Stimulated activated CD8-positive, alpha-beta memory T cell treated with anti-CD3 and anti-CD28 coated beads, Interleukin-12 subunit alpha, Interleukin-12 subunit beta, amount 100 ng/mL, for 1 hour (primary cell): ENCODE data around the gene ARID5B.

Experiments used
- DNase-seq: peaks from one replicate; pipeline ENCODE4 v3.0.0-alpha.2; 2020; ENCODE audit warnings: low read depth

ARID5B gene

DNA sequence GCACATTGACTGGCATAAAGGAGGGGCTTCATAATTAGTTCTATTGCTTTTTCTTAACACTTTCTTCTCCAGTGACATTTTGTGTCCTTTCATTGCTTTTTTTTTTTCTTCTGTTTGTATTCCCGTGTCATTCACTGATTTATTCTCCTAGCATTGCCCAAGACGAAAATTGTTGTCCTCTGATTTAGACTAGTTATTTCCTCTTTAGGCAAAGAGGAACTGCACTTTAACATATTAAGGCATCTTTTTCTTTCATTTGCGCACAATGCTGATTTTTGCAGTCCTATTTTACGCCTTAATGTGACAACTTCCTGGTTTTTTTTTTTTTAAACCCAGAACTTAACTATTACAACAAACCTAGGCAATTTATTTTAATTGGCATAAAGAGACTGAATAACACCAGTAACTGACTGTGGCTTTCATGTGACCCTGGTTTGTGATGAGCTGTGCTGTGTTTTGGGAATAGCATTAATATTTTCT lies 39.7 kb downstream of the ARID5B start:
- DNase-seq: no peak

DNA sequence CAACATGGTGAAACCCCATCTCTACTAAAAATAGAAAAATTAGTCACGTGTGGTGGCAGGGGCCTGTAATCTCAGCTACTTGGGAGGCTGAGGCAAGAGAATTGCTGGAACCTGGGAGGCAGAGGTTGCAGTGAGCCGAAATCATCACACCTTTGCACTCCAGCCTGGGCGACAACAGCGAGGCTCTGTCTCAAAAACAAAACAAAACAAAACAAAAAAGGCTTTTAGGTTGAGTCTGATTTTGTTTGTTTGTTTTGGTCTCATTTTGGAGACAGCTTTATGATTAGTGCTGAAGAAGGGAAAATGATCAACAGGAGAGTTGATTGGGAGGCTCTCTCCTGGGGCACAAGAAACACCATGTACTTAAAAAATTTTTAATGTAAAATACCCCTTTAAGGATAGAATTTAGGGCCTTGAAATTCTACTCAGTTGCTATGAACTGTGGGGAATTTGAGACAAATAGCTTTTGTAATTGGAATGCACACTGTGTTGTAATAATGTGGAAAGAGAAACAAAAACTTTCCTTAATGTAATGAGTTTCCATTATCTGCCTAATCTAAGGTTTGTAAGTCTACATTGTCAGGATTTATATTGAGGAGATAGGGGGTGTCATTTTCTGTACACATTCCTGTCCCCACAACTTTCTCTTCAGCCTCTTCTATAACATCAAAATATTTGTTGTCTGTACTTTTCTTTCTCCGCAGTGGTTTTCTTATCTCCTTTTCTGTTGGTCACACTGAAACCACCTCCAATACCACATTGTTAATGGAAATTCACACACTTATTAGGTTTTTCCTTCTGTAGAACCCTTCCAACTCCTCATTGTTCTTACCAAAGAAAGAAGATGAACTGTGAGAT lies 41.3 kb downstream of the ARID5B start:
- DNase-seq: no peak

DNA sequence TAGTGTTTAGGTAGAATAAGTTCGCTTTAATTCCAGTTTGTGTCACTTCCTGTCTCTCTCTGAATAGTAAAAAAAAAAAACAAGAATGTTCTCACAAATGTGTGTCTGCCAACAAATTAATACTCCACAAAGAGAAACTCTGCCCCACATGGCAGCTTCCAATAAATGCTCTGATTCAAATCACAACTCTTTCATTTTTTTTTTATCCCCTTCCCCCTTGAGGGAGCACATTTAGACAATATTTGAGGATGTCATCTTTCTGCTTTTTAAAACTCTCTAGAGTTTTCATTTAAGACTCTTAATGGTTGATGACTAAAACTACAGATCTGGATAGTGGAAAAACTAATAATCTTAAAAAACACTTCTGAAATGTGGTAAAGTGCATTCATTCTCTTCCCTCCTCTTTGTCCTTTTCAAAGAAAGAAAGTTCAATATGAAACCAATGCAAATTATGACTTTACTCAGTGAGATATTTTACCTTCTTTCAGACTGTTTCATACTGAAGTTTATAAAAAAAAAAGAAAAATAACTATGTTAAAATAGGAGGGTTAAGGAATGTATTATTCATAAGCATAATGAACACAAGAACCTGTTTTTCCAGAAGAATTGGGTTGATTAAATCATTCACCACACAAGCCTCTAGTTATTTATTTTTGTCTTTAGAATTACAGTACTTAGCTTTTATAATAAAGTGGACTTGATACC lies 42.3 kb downstream of the ARID5B start:
- no peak for DNase-seq

DNA sequence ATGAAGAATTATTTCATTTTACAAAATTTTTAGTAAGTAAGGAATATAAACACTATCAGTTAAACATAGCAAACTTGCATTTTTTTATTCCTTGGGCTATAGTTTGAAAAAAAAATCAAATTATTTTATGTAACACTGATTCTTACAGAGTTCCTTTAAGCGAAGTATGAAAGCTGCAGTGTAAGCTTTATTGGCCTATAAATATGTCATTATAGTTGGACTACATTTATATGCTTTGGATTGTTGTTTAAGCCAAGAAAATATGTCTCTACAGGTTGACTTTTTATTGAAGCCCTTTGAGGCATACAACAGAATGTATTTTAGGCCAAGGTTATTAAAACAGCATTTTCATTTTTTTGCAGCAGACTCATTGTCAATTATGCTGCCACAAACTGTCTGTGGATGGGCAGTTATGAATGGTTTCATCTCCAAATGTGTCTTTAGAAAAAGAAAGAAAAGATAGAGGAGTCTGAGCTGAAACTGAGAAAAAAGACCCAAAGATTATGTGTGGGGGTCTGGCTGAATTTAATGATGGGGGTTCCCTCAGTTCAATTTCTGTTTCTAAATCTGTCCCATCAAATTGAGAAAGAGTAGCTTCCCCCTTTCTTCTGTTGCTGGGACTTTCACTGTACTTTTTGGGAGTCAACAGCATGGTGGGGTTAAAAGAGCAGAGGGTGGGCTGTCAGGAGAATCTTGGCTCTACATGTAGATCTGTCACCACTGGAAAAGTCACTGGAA lies 43.1 kb downstream of the ARID5B start:
- no peak for DNase-seq

DNA sequence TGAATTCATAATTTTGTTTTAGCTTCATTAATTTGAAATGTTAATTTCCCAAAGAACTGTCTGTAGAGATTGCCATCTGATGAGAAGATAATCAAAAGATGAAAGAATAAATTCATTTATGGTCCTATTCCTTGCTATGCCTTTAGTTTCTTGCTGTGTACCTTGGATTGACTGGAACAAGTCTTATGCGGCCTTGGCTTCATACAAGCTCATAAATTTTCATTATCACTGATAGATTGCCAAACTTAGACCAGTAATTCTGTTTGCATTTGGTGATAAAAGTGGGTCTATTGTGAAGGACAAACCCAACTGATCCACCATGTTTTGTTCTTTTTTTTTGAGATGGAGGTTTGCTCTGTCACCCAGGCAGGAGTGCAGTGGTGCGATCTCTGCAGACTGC lies 48.2 kb downstream of the ARID5B start:
- no peak for DNase-seq

DNA sequence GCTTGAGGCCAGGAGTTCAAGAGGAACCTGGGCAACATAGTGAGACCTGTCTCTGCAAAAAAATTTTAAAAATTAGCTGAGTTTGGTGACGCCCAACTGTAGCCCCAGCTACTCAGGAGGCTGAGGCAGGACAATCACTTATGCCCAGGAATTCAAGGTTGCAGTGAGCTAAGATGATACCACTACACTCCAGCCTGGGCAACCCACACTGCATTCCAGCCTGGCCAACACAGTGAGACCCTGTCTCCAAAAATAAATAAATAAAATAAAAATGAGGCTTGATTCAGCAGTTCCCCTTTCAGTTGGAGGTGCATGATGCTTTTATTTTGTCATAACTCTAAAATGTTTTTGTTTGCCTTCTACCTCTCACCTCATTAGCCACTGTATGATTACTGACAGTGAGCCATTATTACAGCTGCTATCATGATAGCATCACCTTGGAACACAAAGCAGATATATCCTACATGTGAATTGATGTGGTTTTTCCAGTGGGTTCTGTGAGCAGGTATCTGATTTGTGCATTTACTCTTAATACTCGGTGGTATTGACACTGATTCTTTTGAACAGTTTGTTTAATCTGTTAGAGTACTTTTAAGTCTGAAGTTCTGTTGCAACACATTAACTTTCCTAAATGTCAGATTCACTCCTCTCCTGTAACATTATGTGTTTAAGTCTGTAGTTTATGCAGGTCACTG lies 49.1 kb downstream of the ARID5B start:
- no peak for DNase-seq

DNA sequence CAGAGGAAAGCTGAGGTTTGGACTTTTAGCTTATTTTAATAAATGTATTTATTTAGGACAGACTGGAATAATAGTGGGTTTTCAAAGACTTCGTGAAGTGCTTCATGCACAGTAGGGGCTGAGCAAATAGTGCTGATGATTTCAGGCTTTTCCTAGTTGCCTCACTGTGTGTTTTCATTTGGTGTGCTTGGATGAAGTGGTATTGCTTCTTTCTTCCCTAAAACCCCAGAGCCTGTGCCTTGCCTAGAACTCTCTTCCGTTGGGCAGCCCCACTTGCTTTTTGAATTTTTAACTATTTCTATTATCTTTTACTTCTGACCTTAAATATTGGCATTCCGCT lies 49.6 kb downstream of the ARID5B start:
- no peak for DNase-seq

DNA sequence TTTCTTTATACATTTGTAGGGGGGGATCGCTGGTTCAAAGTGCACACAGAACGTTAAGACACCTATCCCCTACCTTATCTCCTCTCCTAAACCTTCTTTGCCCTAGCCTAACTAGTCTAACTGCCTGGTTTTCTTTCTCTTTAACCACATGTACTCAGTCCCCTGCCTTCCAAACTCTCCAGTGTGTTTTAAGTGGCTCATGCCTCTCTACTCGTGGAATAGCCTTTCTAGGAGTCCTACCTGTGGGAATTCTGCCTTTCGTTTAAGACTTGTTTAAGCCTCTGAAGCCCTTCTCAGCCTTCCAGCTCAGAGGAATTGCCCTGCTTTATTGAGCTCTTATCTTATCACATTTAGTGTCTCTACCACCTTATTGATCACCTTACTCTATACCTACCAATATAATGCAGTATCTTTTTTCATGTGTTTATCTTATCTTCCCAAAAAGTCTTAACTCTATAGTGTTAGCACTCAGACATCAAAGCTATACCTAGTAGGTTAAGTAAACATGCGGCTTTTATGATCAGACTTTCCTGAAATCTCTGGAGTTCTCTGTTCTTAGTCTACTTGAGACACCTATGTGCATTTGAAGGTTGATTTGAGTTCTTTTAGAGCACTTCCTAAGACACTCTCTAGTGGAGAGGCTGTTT lies 50.7 kb downstream of the ARID5B start:
- no peak for DNase-seq

DNA sequence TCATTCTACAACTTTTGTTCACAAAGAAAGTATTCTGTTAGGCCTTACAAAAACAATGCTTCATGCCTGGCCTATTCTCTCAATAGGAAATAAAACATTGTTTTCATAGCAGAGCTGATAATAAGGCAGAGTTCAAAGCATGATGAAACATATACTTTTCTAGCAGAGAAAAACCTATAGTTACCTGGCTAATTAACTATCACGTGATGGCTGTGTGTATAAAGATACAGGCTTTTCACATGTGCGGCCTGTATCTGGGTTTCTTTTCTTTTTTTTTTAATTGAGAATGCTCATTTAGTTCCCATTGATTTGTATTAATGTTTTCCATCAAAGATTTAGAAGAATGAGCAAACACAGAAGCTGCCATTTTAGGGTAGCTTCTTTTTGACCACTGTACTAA lies 51.7 kb downstream of the ARID5B start:
- DNase-seq: no peak

DNA sequence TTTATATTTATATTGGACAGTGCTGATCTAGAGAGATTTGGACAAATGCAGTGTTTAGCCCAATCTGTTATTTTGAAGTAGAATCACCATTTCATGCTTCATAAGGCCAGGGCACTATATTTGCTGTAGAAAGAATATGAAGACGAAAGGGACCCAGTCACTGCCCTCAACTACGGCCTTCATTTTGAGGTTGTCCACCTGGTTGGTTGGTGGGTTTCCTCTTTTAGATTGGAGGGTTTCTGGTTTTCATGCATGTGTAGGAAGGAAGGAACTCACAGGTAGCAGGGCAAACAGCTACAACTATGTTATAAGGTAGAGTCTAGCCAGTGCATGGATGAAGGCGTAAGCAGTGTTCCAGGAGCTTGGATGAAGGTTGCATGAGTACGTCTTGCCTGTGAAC lies 56.3 kb downstream of the ARID5B start:
- no peak for DNase-seq

DNA sequence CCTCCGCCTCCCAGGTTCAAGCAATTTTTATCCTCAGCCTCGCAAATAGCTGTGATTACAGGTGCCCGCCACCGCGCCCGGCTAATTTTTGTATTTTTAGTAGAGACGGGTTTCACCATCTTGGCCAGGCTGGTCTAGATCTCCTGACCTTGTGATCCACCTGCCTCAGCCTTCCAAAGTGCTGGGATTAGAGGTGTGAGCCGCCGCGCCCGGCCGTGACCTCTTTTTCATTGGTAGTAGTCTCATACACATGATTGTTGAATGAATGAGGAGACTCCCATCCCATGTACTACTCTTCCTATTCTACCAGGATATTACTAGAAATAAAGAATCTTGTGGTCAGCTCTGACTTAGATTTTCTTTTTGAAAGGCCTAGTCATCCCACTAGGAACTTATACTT lies 56.8 kb downstream of the ARID5B start:
- DNase-seq: no peak

DNA sequence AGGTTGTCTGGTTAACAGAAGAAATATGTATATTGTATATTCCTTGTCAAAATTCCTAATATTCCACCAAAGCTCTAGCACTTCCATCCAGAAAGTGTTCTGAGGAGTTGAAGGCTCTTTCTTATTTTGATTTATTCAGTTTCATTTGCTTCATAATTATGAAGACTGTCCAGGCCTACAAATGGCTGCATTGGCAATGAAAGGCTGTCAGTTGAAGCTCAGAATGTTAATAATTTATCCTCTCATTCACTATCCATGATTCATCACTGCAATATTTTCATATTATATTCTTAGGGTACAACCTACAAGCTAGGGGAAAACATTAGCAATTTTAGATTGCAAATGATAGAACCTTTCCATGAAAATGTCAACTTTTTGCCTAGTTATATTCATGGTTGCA lies 57.3 kb downstream of the ARID5B start:
- DNase-seq: no peak

DNA sequence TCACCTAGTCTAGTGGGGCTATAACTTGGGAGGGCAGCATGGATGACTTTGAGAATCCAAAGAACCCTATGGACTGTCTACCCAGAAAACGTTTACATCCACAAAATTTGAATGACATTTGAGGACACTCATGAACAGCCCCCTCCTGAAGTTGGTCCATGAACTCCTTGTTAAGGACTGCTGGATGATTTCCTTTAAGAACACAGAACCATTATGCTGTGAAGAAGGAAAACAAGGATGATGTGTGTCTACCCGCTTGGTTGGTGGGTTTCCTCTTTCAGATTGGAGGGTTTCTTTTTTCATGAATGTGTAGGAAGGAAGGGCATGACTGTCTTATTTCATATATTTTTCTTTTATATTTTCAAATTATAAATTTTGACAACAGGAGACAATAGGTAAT lies 58.3 kb downstream of the ARID5B start:
- DNase-seq: no peak

DNA sequence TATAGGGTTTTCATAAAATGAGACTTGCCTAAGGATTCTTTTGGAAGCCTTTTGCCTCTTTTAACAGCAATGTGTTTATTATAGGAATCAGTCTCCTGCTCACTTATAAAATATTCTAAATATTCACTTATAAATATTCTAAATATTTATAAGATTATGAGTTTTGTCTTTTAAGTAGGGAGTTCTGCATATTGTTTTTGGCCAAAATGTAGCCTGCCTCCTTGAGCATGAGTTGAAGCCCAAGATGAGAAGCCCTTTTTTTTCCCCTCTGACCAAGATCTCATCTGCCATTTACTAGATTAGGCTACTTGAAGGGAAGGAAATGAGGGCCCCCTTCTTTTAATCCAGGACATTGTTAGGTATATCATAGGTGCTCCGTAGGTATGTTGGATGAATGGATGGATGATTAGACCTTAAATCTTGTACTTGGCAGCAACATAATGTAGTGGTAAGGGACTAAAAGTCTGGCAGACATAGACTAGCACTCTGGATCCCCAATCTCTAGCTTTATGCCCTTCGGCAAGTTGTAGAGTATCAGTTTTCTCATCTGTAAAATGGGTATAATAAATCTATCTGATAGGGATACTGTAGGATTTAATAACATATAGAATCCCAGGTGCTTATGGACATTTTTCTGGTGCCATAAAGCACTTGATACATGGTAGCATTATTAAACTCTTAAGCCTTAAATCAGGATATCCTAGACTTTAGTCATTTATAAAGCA lies 59.1 kb downstream of the ARID5B start:
- DNase-seq: no peak

DNA sequence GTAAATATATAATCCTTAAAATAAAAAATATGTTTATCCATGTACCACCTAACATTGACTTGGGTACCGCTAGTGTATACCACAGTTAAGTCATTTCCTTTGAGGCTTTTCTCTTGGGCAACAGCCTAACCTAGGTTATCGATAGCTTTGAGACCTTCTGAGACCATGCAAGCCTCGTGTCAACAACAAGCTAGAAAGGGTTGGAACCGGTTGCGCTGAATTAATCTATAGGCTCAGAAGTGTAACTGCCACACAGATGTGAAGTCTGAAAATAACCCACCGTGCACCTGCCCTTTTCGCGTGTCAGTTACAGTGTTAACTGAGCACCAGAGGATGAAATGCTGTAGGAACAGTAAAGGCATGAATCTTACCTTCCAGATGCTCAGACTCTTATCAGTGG lies 59.8 kb downstream of the ARID5B start:
- DNase-seq: no peak

DNA sequence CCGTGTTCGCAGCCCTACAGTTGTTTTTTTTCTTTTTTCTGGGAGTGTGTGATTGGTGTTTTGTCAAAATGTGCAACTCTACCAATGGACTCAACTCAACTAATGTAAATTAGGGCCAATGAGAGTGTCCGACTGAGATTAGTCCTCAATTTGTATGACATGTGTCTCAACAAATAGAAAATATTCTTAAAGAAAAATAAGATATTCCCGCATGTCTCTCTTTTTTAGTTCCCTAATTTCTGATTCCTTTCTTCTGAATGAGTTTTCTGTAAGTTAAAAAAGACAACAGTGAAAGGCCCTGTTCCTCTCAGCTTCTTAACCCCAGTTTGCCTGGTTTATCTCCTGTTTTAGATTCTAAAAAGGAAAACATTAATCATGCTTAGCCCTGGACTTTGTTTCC lies 61.5 kb downstream of the ARID5B start:
- no peak for DNase-seq

DNA sequence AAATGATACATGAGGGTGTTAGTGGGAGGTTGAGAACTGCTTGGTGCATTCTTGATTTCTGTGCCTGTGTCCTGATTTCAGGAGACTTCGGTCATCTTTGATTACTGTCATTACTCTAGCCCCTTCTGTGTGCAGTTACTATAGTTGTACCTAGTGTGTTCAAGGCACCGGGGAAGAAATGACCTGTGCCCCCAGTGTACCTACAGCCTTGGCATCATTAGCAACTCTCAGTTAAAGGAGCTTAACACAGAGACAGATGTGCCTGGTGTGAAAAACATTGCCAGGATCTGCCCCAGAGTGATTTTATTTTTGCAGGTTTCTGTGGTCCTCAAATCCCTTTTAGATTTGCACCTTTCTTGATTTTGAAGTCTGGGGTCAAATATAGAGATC lies 62.2 kb downstream of the ARID5B start:
- no peak for DNase-seq

DNA sequence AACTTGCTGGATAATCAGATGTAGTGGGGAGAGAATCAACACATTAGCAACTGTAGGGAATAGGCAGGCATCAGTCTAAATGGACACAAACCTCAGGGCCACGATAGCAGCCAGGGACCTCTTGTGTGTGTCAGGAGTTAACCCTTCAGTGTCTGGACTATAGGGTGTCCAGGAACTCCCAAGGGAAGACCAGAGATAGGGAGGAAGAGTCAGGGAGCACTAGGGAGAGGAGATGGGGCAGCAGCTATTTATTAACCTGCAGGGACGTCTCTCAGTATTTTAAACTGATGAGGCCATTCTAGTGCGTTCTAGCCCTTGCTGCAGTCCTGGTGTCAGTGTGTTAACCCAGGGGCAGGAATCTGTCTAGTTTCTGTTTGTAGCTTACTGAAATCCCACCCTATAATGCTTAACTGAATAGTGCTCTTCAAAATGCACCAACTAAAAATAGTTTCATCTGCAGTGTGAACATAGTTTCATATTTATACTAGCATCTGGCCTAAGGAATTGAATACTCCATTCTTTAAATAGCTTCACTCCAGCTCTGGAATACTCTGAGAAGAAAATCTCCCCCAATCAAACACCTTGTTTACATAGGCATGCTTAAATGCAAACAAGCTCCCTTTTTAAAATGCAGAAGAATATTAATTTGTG lies 62.7 kb downstream of the ARID5B start:
- DNase-seq: no peak

DNA sequence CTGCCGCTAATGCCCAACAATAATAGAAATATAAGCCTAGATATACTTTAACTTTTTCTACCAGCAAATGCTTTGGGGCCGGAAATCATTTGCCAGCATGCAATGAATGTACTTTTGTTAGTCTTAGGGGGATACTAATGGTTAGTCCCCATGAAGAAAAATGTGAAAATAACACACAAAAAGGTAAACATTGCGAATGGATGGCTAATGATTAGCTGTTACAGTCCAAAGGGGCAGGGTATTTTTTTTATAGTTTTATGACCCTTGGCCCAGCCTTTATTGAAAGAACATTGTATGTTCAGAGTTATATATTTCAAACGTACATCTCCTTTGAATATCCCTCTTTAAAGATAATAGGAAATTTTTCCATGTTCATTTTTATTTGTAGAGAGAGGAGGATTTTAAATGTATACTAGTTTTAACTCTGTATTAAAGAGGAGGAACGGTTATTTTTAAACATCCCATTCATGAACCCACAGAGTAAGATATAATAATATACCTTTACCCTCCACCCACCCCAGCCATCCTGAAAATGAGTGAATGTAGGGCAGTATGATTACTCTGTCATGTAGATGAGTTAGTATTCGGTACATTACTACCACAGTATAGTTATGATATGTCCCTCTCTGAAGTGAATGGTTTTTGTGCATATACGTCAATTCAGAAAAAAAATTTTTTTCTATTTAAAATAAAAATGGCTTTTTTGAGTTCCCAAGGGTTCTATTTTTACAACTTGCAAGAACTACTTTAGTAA lies 63.6 kb downstream of the ARID5B start:
- DNase-seq: no peak
